Endodermal cell (in vitro differentiated cells): Measurements from ENCODE around the gene HBP1. TPM values are rescaled to one million over a fixed set of nuclear protein-coding genes. Genes with fewer than 3 reads are reported as not detected.

Source experiments
- DNase-seq: peaks from one replicate; pipeline ENCODE4 v3.0.0-alpha.2; 2017
- H3K27ac ChIP-seq: 2 replicates; pipeline ENCODE4 v1.5.1; 2013; ENCODE audit warnings: mild to moderate bottlenecking, low read depth, low read length, moderate library complexity
- H3K27me3 ChIP-seq: 2 replicates; pipeline ENCODE4 v1.6.1; 2013; ENCODE audit warnings: mild to moderate bottlenecking, low read length, moderate library complexity; ENCODE audit not compliant: insufficient read depth, control insufficient read depth, poor library complexity, severe bottlenecking
- H3K36me3 ChIP-seq: 2 replicates; pipeline ENCODE4 v1.7.0; 2013; ENCODE audit warnings: mild to moderate bottlenecking, low read length, moderate library complexity; ENCODE audit not compliant: control insufficient read depth, insufficient read depth
- H3K4me1 ChIP-seq: one replicate; pipeline ENCODE4 v1.7.0; 2013; ENCODE audit warnings: low read length; ENCODE audit not compliant: control insufficient read depth, insufficient read depth
- H3K4me3 ChIP-seq: 2 replicates; pipeline ENCODE4 v1.5.1; 2013; ENCODE audit warnings: mild to moderate bottlenecking, low read length, moderate library complexity
- H3K9ac ChIP-seq: 2 replicates; pipeline ENCODE4 v1.6.1; 2013; ENCODE audit warnings: mild to moderate bottlenecking, low read length, moderate library complexity; ENCODE audit not compliant: poor library complexity, severe bottlenecking; ENCODE audit errors: extremely low read depth
- H3K9me3 ChIP-seq: 2 replicates; pipeline ENCODE4 v1.6.1; 2013; ENCODE audit warnings: mild to moderate bottlenecking, low read length, moderate library complexity; ENCODE audit not compliant: control insufficient read depth
- H3K27ac Mint-ChIP-seq: 2 replicates; pipeline ENCODE4 v1.8.0; 2020; ENCODE audit warnings: mixed read lengths
- H3K27me3 Mint-ChIP-seq: 2 replicates; pipeline ENCODE4 v1.8.0; 2021; ENCODE audit warnings: mild to moderate bottlenecking, mixed read lengths; ENCODE audit not compliant: insufficient read depth
- H3K36me3 Mint-ChIP-seq: 2 replicates; pipeline ENCODE4 v1.8.0; 2020; ENCODE audit warnings: low read depth, mixed read lengths
- H3K4me1 Mint-ChIP-seq: 2 replicates; pipeline ENCODE4 v1.8.0; 2020; ENCODE audit warnings: mixed read lengths
- H3K4me3 Mint-ChIP-seq: 2 replicates; pipeline ENCODE4 v1.8.0; 2020; ENCODE audit warnings: mild to moderate bottlenecking, moderate library complexity, mixed read lengths
- H3K9me3 Mint-ChIP-seq: 2 replicates; pipeline ENCODE4 v1.8.0; 2020; ENCODE audit warnings: mild to moderate bottlenecking, mixed read lengths
- WGBS, 2 experiments: methylation state at CpG; one replicate each; pipeline versions ENCODE4 v1.1.5 to v1.1.7; 2013; ENCODE audit warnings: missing lambda C conversion rate in 2 of 2, mixed read lengths in 1 of 2; ENCODE audit not compliant: insufficient coverage in 1 of 2, insufficient read length in 1 of 2; 5-methylcytosine and 5-hydroxymethylcytosine counted together
- total RNA-seq, 2 donors: library from RNA; stranded (reverse); fragmentation: NEBNext Ultra II Directional in 1 of 2; extraction: Animal tissue kit (Norgen Biotek cat#: 25700) in 1 of 2; gene quantifications; 2 replicates in 1 of 2; 3 replicates in 1 of 2; pipeline ENCODE4 v1.2.1, GENCODE V29; 2021
- TF ChIP-seq, protein P1 (sequence below): fragments of 200-600 bp; sonication (generic); conservative IDR thresholded peaks from 2 replicates; pipeline ENCODE4 v1.5.0; 2021; ENCODE audit warnings: antibody characterized with exemption, mild to moderate bottlenecking

Gene HBP1
- total RNA-seq, 2 donors from 2014 or later, result 39.3 to 51.0 TPM

DNA sequence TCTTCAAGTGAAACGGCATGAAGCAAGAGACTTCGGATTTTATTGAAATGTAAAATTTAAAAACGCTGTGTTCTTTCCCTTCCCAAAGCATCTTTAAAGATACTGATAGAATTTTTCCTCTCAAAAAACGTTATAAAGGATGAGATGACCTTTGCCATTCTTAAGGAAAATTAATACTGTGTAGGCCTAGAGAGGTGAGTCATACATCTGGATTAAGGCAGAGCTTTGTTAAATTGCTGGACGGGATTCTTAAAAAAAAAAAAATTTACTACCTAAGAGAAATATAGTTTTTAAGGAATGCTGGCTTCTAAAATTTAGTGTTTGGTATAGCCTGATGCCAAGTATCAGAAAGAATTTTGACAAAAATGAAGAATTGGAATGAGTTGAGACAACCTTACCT lies 6.3 kb upstream of the HBP1 start:
- 80 to 96% methylated on average over 4 of the region's 5 CpGs for WGBS, 2 experiments
- no peak overlapping the region for H3K4me3 Mint-ChIP-seq
- H3K4me1 Mint-ChIP-seq, result peaks cover 1% of the 10 kb centered on the region

DNA sequence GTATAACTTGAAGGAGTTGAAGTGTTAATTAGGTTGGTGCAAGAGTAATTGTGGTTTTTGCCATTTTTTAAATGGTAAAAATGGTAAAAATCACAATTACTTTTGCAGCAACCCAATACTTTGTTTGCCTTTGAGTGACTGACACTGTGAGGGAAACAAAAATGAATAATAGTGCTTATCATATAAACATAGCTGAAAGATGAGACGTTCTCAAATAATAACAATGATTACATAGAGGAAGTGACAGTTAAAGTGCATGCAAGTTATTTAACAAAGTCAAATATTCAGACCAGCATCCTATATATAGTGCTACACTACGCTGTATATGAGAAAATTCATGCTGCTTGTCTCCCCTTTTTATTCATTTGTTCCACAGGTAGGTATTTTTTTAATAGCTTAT lies 4.7 kb upstream of the HBP1 start:
- Mint-ChIP-seq H3K4me3 (no peak overlapping the region), H3K27me3 (no peaks in the 10 kb centered on the region), H3K4me1 (peaks cover 1% of the 10 kb centered on the region), H3K27ac (no peak overlapping the region), H3K9me3 (no peaks in the 10 kb centered on the region), H3K36me3 (no peaks in the 10 kb centered on the region)
- no peaks in the 10 kb centered on the region for H3K27me3 ChIP-seq
- no peaks in the 10 kb centered on the region for H3K9me3 ChIP-seq
- 83% methylated on average over 2 of the region's 2 CpGs; no CpG with 5 or more reads in 1 of the 2 experiments for WGBS, 2 experiments
- DNase-seq, result no peak
- H3K4me1 ChIP-seq, result no peaks in the 10 kb centered on the region
- no peak overlapping the region for H3K27ac ChIP-seq
- H3K4me3 ChIP-seq, result no peak overlapping the region
- H3K9ac ChIP-seq, result no peak overlapping the region
- H3K36me3 ChIP-seq, result no peaks in the 10 kb centered on the region
- TF ChIP-seq, protein P1, sequence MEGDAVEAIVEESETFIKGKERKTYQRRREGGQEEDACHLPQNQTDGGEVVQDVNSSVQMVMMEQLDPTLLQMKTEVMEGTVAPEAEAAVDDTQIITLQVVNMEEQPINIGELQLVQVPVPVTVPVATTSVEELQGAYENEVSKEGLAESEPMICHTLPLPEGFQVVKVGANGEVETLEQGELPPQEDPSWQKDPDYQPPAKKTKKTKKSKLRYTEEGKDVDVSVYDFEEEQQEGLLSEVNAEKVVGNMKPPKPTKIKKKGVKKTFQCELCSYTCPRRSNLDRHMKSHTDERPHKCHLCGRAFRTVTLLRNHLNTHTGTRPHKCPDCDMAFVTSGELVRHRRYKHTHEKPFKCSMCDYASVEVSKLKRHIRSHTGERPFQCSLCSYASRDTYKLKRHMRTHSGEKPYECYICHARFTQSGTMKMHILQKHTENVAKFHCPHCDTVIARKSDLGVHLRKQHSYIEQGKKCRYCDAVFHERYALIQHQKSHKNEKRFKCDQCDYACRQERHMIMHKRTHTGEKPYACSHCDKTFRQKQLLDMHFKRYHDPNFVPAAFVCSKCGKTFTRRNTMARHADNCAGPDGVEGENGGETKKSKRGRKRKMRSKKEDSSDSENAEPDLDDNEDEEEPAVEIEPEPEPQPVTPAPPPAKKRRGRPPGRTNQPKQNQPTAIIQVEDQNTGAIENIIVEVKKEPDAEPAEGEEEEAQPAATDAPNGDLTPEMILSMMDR, result no peak

More for the DNA sequence above, 6.3 kb upstream of the HBP1 start:
- no peaks in the 10 kb centered on the region for H3K36me3 Mint-ChIP-seq
- no peak overlapping the region for H3K27ac Mint-ChIP-seq
- DNase-seq, result no peak
- H3K27ac ChIP-seq, result no peak overlapping the region
- no peaks in the 10 kb centered on the region for H3K9me3 ChIP-seq
- H3K36me3 ChIP-seq, result no peaks in the 10 kb centered on the region
- no peaks in the 10 kb centered on the region for H3K4me1 ChIP-seq
- no peak overlapping the region for H3K9ac ChIP-seq
- no peaks in the 10 kb centered on the region for H3K27me3 Mint-ChIP-seq
- no peaks in the 10 kb centered on the region for H3K27me3 ChIP-seq
- TF ChIP-seq, protein P1, result no peak
- no peak overlapping the region for H3K4me3 ChIP-seq
- H3K9me3 Mint-ChIP-seq, result no peaks in the 10 kb centered on the region

DNA sequence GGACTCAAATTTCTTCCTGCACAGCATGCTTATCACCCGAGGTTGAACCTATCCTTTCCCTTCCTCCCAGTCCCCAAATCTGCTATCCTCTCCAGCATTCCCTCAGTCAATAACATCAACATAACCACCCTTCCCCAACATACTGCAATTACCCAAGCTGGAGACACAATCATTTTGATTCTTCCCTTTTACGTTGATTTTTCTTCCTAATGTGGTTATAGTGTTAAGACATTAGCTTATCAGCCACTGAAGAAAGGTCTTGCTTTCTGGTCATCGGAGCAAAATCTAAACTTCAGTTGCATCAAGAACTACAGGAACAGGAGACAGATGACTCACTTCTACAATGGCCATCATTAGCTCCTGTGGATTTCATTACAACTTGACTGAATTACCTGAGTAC lies 3.5 kb upstream of the HBP1 start:
- H3K4me1 Mint-ChIP-seq, result peaks cover 3% of the 10 kb centered on the region
- no peak overlapping the region for H3K27ac ChIP-seq
- no peaks in the 10 kb centered on the region for H3K36me3 Mint-ChIP-seq
- no peaks in the 10 kb centered on the region for H3K27me3 ChIP-seq
- no peak overlapping the region for H3K4me3 ChIP-seq
- no peak overlapping the region for H3K4me3 Mint-ChIP-seq
- H3K9ac ChIP-seq, result no peak overlapping the region
- no peaks in the 10 kb centered on the region for H3K9me3 Mint-ChIP-seq
- H3K36me3 ChIP-seq, result no peaks in the 10 kb centered on the region
- no peaks in the 10 kb centered on the region for H3K4me1 ChIP-seq
- no peak for DNase-seq
- no peak overlapping the region for H3K27ac Mint-ChIP-seq
- no peaks in the 10 kb centered on the region for H3K27me3 Mint-ChIP-seq
- WGBS, 2 experiments, result 81 to 86% methylated on average over 2 to 3 of the region's 3 CpGs
- no peaks in the 10 kb centered on the region for H3K9me3 ChIP-seq
- TF ChIP-seq, protein P1, result no peak
